ENCODE measurements around the gene COL11A2. TPM values are rescaled to one million over a fixed set of nuclear protein-coding genes. Genes with fewer than 3 reads are reported as not detected.

The COL11A2 gene
- total RNA-seq, 1 donor from 2014 or later: 0.11 TPM

GRCh38 chr6:33170176-33171015, 21.9 kb downstream of the COL11A2 start:
- no peaks in the 10 kb centered on the region for H3K9me3 ChIP-seq
- no peak for DNase-seq (ENCODE audit: low spot score in 2 of 2)
- no peaks in the 10 kb centered on the region for H3K36me3 ChIP-seq
- no peak overlapping the region for H3K27ac ChIP-seq
- no peak overlapping the region for H3K4me3 ChIP-seq
- intact Hi-C loops (cut with DNase I): no loop called here
- no peaks in the 10 kb centered on the region for H3K4me1 ChIP-seq
- TF ChIP-seq, protein P1, sequence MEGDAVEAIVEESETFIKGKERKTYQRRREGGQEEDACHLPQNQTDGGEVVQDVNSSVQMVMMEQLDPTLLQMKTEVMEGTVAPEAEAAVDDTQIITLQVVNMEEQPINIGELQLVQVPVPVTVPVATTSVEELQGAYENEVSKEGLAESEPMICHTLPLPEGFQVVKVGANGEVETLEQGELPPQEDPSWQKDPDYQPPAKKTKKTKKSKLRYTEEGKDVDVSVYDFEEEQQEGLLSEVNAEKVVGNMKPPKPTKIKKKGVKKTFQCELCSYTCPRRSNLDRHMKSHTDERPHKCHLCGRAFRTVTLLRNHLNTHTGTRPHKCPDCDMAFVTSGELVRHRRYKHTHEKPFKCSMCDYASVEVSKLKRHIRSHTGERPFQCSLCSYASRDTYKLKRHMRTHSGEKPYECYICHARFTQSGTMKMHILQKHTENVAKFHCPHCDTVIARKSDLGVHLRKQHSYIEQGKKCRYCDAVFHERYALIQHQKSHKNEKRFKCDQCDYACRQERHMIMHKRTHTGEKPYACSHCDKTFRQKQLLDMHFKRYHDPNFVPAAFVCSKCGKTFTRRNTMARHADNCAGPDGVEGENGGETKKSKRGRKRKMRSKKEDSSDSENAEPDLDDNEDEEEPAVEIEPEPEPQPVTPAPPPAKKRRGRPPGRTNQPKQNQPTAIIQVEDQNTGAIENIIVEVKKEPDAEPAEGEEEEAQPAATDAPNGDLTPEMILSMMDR (IDR thresholded peaks at IDR 0.05): no peak
- H3K27me3 ChIP-seq: no peaks in the 10 kb centered on the region

- H3K4me3 ChIP-seq: no peak overlapping the region
- H3K4me1 ChIP-seq: no peaks in the 10 kb centered on the region
- intact Hi-C loops (cut with DNase I): no loop called here
- no peaks in the 10 kb centered on the region for H3K27me3 ChIP-seq
- no peaks in the 10 kb centered on the region for H3K36me3 ChIP-seq
- no peak overlapping the region for H3K27ac ChIP-seq
- no peaks in the 10 kb centered on the region for H3K9me3 ChIP-seq
- DNase-seq (ENCODE audit: low spot score in 2 of 2): no peak
- TF ChIP-seq, protein P1 (IDR thresholded peaks at IDR 0.05): no peak
These were observed 22.7 kb downstream of the COL11A2 start for GRCh38 chr6:33169291-33170175.

- TF ChIP-seq, protein P1 (IDR thresholded peaks at IDR 0.05): no peak
- no peaks in the 10 kb centered on the region for H3K9me3 ChIP-seq
- H3K36me3 ChIP-seq: no peaks in the 10 kb centered on the region
- no peaks in the 10 kb centered on the region for H3K4me1 ChIP-seq
- DNase-seq (ENCODE audit: low spot score in 2 of 2): no peak
- H3K4me3 ChIP-seq: no peak overlapping the region
- H3K27me3 ChIP-seq: no peaks in the 10 kb centered on the region
- intact Hi-C loops (cut with DNase I): no loop called here
- H3K27ac ChIP-seq: no peak overlapping the region
These were observed 23.6 kb downstream of the COL11A2 start for GRCh38 chr6:33168639-33169038.

- H3K27me3 ChIP-seq: no peaks in the 10 kb centered on the region
- H3K4me1 ChIP-seq: no peaks in the 10 kb centered on the region
- no peak overlapping the region for H3K27ac ChIP-seq
- intact Hi-C loops (cut with DNase I): no loop called here
- no peaks in the 10 kb centered on the region for H3K36me3 ChIP-seq
- TF ChIP-seq, protein P1 (IDR thresholded peaks at IDR 0.05): no peak
- no peak overlapping the region for H3K4me3 ChIP-seq
- DNase-seq (ENCODE audit: low spot score in 2 of 2): no peak
- no peaks in the 10 kb centered on the region for H3K9me3 ChIP-seq
These were observed 24.0 kb downstream of the COL11A2 start for GRCh38 chr6:33168284-33168601.

DNA sequence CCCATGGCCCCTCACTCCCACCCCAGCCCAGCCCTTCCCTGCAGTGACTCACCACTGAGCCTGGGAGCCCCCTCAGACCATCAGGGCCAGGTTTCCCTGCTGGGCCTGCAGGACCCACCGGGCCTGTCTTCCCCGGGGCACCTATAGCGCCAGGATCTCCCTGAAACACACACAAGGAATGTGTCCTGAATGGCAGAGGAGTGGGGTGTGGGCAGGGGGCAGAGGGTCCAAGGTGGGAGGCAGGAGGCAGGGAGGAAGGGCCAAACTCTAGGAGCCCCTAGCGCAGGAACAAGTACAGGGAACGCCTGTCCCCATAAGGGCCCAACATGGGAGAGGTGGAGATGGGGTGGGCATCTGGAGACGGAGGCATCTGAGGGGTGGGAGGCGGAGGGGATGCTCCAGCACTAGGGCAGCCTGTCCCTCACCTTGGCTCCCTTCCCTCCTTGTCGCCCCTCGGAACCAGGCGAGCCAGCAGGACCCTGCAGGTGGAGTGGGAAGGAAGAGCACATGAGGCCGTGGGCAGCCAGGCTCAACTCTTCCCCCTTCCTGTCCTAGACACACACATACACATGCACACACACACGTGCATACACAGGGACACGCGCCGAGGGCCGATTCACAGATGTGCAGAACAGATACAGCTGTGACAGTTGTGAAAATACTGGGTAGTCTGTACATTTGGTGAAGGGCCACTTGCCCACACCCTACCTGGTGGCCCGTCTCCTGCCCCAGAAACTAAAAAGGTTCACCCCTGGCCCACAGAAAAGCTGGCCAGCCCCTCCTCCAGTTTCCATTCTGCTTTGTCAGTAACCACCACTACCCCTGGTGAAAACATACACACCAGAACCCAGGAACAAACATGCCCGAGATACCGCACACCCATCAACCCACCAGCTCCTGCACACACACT, 24.6 kb downstream of the COL11A2 start:
- Histone ChIP-seq H3K4me1 (no peaks in the 10 kb centered on the region), H3K36me3 (no peaks in the 10 kb centered on the region), H3K9me3 (no peaks in the 10 kb centered on the region), H3K27me3 (no peaks in the 10 kb centered on the region), H3K27ac (no peak overlapping the region), H3K4me3 (no peak overlapping the region)
- TF ChIP-seq, protein P1 (IDR thresholded peaks at IDR 0.05): no peak
- intact Hi-C loops (cut with DNase I): no loop called here
- no peak for DNase-seq (ENCODE audit: low spot score in 2 of 2)

Data from ascending aorta (tissue), 2 donors.